Neural cell (in vitro differentiated cells): Measurements from ENCODE around the gene GNG7.

Experiments used
- POLR2AphosphoS5 ChIP-seq: IDR thresholded peaks from 2 replicates; pipeline ENCODE4 v1.6.1; 2012
- TF ChIP-seq, protein P1 (sequence below): fragments of 450-650 bp; IDR thresholded peaks from 2 replicates; pipeline ENCODE4 v1.5.1; 2014; ENCODE audit warnings: antibody characterized with exemption, mild to moderate bottlenecking, moderate library complexity; ENCODE audit not compliant: poor library complexity, severe bottlenecking

DNA sequence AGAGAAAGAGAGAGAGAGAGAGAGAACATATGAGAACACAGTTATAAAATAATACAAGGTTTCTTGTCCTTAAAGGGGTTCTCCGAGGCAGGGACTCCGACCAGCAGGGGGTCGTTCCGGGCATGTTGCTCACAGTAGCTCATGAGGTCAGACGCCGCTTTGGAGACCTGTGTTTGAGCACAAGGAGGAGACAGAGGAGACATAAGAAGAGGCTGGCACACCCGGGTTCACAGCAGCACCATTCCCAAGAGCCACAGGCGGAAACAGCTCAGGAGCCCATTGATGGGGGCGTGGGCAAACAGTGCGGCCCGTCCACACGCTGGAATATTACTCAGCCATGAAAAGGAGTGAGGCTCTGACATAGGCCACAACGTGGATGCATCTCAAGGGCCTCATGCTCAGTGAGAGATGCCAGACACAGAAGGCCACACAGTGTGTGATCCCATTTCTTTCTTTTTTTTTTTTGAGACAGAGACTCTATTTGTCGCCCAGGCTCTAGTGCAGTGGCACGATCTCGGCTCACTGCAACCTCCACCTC is 187.4 kb downstream of the GNG7 start:
- TF ChIP-seq, protein P1, sequence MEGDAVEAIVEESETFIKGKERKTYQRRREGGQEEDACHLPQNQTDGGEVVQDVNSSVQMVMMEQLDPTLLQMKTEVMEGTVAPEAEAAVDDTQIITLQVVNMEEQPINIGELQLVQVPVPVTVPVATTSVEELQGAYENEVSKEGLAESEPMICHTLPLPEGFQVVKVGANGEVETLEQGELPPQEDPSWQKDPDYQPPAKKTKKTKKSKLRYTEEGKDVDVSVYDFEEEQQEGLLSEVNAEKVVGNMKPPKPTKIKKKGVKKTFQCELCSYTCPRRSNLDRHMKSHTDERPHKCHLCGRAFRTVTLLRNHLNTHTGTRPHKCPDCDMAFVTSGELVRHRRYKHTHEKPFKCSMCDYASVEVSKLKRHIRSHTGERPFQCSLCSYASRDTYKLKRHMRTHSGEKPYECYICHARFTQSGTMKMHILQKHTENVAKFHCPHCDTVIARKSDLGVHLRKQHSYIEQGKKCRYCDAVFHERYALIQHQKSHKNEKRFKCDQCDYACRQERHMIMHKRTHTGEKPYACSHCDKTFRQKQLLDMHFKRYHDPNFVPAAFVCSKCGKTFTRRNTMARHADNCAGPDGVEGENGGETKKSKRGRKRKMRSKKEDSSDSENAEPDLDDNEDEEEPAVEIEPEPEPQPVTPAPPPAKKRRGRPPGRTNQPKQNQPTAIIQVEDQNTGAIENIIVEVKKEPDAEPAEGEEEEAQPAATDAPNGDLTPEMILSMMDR = no peak
- TF ChIP-seq POLR2AphosphoS5 = no peak
